ENCODE results near the gene SH2D1B.

The SH2D1B gene

GRCh38 chr1:162398999-162399580 is 12.8 kb downstream of the SH2D1B start:
- no peak for DNase-seq (ENCODE audit: low read depth)

GRCh38 chr1:162397943-162398560 is 13.9 kb downstream of the SH2D1B start:
- DNase-seq (ENCODE audit: low read depth) = no peak

- no peak for DNase-seq (ENCODE audit: low read depth)
Measured at GRCh38 chr1:162397039-162397448, 14.9 kb downstream of the SH2D1B start.

- DNase-seq (ENCODE audit: low read depth) = no peak
Measured at GRCh38 chr1:162396201-162396906, 15.6 kb downstream of the SH2D1B start.

- DNase-seq (ENCODE audit: low read depth) = no peak
Measured at GRCh38 chr1:162391790-162392563, 20.0 kb downstream of the SH2D1B start.

- DNase-seq (ENCODE audit: low read depth) = no peak
Measured at GRCh38 chr1:162390396-162391185, 21.3 kb downstream of the SH2D1B start.

- DNase-seq (ENCODE audit: low read depth) = no peak
Measured at GRCh38 chr1:162389971-162390370, 22.0 kb downstream of the SH2D1B start.

GRCh38 chr1:162389021-162389818 is 22.7 kb downstream of the SH2D1B start:
- DNase-seq (ENCODE audit: low read depth) = no peak

GRCh38 chr1:162388615-162389014 is 23.3 kb downstream of the SH2D1B start:
- no peak for DNase-seq (ENCODE audit: low read depth)

- DNase-seq (ENCODE audit: low read depth) = no peak
Measured at GRCh38 chr1:162388083-162388594, 23.8 kb downstream of the SH2D1B start.

- DNase-seq (ENCODE audit: low read depth) = no peak
Measured at GRCh38 chr1:162387226-162388082, 24.5 kb downstream of the SH2D1B start.

GRCh38 chr1:162386292-162387225 is 25.4 kb downstream of the SH2D1B start:
- DNase-seq (ENCODE audit: low read depth) = no peak

- DNase-seq (ENCODE audit: low read depth) = no peak
Measured at GRCh38 chr1:162385702-162386101, 26.2 kb downstream of the SH2D1B start.

GRCh38 chr1:162385280-162385623 is 26.7 kb downstream of the SH2D1B start:
- DNase-seq (ENCODE audit: low read depth) = no peak

GRCh38 chr1:162384601-162385279 is 27.2 kb downstream of the SH2D1B start:
- DNase-seq (ENCODE audit: low read depth) = no peak

GRCh38 chr1:162384116-162384515 is 27.8 kb downstream of the SH2D1B start:
- DNase-seq (ENCODE audit: low read depth) = no peak

GRCh38 chr1:162383516-162383915 is 28.4 kb downstream of the SH2D1B start:
- no peak for DNase-seq (ENCODE audit: low read depth)

- no peak for DNase-seq (ENCODE audit: low read depth)
Measured at GRCh38 chr1:162383091-162383490, 28.8 kb downstream of the SH2D1B start.

Measured in activated T-cell treated with anti-CD3 and anti-CD28 coated beads for 1 hour (primary cell).